Glomerular visceral epithelial cell (primary cell): ENCODE results near the gene MAPKAPK2.

ENCODE experiments used
- DNase-seq: peaks from one replicate; pipeline ENCODE4 v3.0.0-alpha.2; 2016; ENCODE audit errors: extremely low spot score

Gene MAPKAPK2

GRCh38 chr1:206660136-206660535, 24.6 kb upstream of the MAPKAPK2 start:
- no peak for DNase-seq

- DNase-seq: no peak
Observed at GRCh38 chr1:206661161-206661820, 23.4 kb upstream of the MAPKAPK2 start.

GRCh38 chr1:206662396-206663092, 22.2 kb upstream of the MAPKAPK2 start:
- DNase-seq: peak; percentile 11

DNA sequence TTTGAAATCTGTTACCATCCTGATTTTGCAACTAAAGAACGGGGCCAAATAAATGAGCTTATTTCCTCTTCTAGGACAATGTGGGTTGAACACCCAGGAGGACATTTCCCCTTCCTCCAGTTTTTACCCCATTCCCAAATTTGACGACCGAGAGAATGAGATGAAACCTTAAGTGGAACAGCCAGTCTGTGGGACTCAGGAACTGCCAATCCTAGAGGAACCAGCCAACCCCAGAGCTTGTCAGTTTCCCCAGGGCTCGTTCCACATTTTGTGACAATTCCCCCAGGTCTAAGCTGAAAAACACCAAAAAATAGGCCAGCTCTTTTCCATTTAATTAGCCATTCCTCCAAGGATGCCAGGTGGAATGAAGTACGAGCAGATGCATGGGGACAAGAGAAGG, 21.3 kb upstream of the MAPKAPK2 start:
- DNase-seq: no peak

DNA sequence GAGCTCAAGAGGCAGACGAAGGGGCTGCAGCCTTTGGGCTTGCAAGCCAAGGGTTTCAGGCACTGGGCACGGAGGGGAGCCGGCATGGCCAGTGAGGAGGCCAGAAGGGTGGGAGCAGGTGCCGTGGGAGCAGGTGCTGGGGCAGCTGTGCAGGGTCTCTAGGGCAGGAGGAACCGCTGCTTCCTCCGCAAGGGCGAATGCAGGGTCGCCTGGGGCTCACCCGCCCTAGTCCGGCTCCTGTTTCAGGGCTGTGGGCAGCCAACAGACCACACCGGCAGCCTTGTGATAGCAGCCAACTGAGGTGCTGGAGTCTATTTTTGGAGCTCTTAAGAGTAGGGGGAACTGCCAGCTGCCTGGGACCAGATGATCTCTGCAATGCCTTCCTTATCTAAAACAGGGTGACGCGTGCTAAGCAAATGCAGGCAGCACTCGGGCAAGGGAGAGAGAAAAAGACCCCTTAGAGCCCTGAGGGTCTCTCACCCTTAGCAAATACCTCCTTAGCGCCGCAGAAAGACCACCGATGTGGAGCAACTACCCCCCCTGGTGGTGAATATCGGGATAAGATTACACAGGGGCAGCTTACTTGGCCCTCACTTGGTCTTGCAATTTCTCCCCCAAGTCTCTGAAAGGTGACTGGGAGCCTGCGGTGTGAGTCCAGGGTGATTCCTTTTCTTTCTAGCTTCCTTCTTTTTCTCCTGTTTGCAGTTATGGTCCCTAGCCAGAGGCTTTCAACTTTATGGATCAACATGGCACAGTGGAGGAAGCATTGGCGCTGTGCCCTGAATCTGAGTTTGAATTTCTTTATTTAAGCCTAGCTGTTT, 20.7 kb upstream of the MAPKAPK2 start:
- peak; percentile 72 for DNase-seq

GRCh38 chr1:206664740-206665139, 20.0 kb upstream of the MAPKAPK2 start:
- no peak for DNase-seq

DNA sequence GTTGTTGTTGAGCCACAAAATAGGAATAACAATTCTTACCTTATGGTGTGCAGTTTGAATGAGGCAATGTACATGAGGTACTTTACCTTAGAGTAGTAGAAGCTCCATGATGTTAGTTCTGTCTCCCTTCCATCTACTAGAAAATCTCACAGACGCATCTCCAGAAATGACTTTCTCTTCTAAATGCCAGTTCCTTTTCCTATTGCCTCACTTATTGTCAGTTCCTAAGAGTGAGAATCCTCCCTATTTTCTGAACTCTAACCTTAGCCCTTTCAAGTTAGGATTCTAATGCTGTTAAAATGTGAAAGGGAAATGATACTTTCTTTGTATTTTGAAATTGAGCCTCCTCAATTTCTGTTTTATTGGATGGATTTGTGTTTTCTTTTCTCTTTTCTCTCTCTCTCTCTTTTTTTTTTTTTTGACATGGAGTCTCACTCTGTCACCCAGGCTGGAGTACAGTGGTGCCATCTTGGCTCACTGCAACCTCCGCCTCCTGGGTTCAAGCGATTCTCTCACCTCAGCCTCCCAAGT, 18.6 kb upstream of the MAPKAPK2 start:
- no peak for DNase-seq

DNA sequence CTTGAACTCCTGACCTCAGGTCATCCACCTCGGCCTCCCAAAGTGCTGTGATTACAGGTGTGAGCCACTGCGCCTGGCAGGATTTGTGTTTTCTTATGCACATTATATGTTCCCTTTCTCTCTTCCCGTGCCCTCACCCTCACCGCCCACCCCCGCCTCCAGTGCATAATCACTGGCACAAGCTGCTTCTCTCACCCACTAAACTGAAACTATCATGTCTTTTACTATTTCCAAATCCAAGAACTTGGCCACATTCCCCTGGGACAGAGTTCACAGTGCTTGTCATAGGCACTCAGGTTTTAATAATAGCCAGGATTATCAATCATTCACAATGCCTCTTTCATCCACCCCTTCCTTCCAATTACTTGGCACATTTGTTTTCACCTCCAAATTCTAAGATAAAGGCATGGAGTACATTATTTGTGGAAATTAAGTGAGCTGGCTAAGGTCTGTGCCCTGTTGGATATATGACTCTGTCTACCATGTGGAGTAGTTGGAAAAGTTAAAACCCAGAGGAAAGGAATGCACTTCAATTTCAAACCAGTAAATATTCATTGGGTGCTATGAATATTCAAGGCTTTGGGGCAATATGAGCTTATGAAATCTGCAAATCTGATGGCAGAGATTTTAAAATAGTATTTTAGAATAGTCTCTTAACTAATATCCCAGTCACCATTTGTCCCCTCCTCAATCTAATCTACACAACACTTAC, 17.6 kb upstream of the MAPKAPK2 start:
- no peak for DNase-seq

DNA sequence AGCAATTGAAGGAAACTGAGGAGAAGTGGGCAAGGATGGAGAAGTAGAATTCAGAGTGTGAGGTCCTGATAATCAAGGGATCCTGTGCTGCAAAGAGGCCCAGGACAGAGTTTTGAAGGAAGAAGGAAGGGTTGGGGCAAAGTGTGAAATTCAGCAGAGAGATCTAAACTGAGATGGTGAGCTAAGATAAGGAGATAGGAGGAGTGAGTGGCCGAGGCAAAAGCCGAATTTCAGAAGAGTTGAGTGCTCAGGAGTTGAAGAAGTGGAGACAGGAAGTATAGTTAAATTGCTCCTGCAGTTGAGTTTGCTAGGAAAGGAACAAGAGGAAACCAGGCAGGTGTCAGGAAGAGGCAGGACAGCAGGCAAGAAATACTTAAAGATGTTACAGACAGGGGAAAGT, 16.4 kb upstream of the MAPKAPK2 start:
- no peak for DNase-seq

DNA sequence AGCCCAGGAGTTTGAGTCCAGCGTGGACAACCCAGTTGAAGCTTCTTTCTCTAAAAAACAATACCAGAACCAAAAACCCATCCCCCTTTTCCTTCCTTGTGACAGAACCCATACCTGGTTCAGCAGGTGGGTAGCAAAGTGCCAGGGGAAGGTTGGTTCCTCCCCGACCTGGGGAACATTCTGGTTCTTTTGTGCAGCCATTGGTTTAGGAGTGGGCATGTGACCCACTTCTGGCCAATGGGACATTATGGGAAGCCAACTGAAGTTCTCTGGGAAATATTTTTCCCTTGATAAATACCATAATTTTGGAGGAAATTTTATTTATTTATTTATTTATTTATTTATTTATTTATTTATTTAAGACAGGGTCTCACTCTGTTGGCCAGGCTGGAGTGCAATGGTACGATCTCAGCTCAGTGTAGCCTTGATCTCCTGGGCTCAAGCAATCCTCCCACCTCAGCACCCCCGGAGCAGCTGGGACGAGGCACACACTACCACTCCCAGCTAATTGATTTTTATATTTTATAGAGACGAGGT, 15.8 kb upstream of the MAPKAPK2 start:
- DNase-seq: no peak

GRCh38 chr1:206672011-206672688, 12.6 kb upstream of the MAPKAPK2 start:
- DNase-seq: no peak

DNA sequence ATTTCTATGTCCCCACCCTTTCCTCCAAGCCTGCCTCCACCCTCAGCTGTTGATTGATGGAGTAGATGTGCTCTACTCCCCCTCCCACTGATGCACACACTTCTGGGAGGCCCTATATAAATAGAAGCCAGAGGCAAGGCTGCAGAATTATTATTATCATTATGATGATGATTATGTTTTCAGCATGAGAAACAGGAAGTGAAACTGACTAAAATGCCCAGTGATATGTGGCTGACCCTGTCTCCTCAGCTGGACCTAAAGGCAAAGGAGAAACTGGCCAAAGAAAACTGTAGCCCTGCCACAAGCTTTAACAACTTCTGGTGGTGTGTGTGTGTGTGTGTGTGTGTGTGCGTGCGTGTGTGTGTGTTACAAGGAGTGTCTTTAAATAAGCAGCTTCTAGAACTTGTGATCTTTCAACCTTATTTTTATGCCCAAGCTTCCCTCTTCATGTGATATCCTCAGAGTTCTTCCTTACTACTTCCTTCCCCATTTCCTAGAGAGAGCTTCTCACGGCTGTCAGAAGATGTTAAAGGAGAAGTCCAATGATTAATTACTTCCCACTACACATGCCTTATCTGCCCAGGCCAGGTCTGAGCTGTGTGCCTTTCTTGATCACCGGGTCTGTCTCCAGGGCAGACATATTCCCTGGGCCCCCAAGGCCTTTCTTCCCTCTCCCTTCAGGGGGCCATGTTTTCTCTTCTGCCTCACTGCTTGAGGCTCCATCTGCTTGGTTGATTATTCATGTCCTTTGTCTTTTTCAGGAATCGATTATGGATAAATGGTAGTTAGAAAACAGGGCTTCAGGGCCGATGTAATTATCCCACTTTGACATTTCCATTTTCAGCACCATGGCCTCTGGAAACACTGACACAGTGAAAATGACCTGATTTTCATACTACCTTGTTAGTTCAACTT, 11.6 kb upstream of the MAPKAPK2 start:
- DNase-seq: no peak

DNA sequence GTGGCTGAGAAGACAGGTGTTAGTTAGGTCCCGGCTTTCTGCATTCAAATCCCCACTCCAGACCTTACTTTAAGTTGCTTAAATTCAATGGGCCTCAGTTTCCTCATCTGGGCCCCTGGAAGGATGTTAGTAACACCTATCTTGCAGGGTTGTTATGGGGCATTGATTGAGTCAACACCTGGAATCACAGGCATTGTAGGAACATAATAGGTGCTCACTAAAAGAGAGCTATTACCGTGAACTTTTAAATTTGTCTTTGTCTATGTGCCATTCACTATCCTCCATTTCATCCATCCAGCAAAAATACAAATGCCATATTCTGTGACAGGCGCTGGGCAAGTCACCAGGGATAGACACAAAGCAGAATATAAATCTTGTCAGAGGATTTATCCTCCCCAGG, 10.5 kb upstream of the MAPKAPK2 start:
- DNase-seq: no peak

GRCh38 chr1:206674745-206675175, 9.9 kb upstream of the MAPKAPK2 start:
- peak; percentile 98 for DNase-seq

GRCh38 chr1:206676499-206676898, 8.2 kb upstream of the MAPKAPK2 start:
- DNase-seq: no peak

DNA sequence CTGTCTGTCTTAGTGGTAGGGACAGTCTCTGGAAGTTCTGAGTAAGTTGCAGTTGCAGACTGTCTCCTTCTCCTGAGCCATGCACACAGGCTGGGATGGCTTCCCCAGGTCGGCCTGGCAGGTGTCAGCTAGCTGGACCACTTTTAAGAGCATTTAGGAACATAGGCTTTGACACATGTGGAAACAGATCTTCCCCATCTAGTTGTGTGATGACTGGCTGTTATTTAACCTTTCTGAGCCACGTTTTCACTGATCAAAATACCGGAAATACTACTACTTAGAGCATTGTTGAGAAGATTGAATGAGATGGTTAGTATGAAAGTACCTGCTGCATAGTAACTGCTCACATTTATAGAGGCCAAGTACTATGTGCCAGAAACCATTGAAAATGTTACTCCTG, 6.2 kb upstream of the MAPKAPK2 start:
- no peak for DNase-seq

DNA sequence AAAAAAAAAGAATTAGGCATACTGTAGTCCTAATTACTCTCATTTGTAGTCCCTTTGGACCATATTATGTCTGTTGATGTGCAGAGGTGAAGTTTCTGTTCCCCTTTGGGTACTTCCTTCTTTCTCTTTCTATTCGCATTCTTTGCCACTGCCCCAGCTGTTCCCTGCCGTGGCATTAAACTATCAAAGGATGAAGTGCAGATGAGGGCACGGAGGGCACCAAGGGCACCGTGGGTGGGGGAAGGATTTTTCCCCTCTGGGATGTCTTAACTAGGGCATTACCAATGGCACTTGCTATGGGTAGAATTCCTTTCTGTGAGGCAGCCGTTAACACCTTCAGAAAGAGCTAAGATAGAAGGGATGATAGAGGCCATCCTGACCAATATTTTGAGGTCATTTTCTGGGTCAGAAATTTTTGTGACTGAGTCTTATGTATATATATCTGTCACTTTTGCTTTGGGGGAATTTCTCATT, 4.9 kb upstream of the MAPKAPK2 start:
- DNase-seq: no peak

DNA sequence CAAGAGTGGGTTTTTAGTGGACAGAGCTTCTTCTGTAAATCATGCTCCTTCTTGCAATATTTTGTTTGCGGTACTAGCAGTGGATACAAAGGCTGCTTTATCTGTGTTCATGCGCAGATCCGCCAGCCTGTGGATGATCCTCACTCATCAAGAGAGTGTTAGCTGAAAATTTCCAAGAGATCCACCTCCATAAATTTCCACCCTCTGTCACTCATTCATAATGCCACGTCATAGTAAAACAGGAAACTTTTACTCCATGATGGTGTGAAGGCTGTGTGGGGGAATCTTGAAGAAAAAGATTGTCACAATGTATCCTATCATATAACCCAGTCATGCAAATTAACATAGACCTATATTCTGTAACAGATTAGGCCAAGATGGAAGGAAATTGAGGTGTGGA, 4.4 kb upstream of the MAPKAPK2 start:
- no peak for DNase-seq

GRCh38 chr1:206681359-206681758, 3.3 kb upstream of the MAPKAPK2 start:
- no peak for DNase-seq

- DNase-seq: no peak
Observed at GRCh38 chr1:206682111-206682510, 2.6 kb upstream of the MAPKAPK2 start.
